Naive thymus-derived CD8-positive, alpha-beta T cell (primary cell): Measurements from ENCODE around the gene HMCES. TPM values are rescaled to one million over a fixed set of nuclear protein-coding genes. Genes with fewer than 3 reads are reported as not detected.

Experiments used
- ATAC-seq, 2 donors: fragments of 150-1000 bp; cut with Tn5 transposase in 1 of 2; sonication (Bioruptor Pico), chemical (Tn5 transposase) in 1 of 2; 1 replicate in 1 of 2; 2 replicates in 1 of 2; pipeline ENCODE4 v1.10.0; 2021; ENCODE audit warnings: mild to moderate bottlenecking in 2 of 2, moderate library complexity in 2 of 2
- POLR2A ChIA-PET: fragments of 350-600 bp; sonication (Branson Sonifier 250); formaldehyde crosslinking; loops from one replicate; lab custom pipeline; 2021; ENCODE audit warnings: antibody characterized with exemption; lab: Charles Lee
- DNase-seq, 10 donors: peaks; one replicate each; pipeline versions ENCODE4 v3.0.0 to v3.0.0-alpha.2; 2020 to 2022
- H3K27ac Mint-ChIP-seq, 10 donors: one replicate each; pipeline ENCODE4 v1.8.0; 2020 to 2022; ENCODE audit warnings: mild to moderate bottlenecking in 10 of 10, mixed read lengths in 10 of 10, moderate library complexity in 4 of 10, inconsistent platforms in 1 of 10
- H3K27me3 Mint-ChIP-seq, 5 donors: one replicate each; pipeline ENCODE4 v1.8.0; 2021 to 2022; ENCODE audit warnings: mixed read lengths in 5 of 5
- H3K36me3 Mint-ChIP-seq, 3 donors: one replicate each; pipeline ENCODE4 v1.8.0; 2020 to 2022; ENCODE audit warnings: mixed read lengths in 3 of 3, mild to moderate bottlenecking in 2 of 3, inconsistent platforms in 1 of 3
- H3K4me1 Mint-ChIP-seq, 4 donors: one replicate each; pipeline ENCODE4 v1.8.0; 2021 to 2022; ENCODE audit warnings: mixed read lengths in 4 of 4
- H3K4me3 Mint-ChIP-seq, 10 donors: one replicate each; pipeline ENCODE4 v1.8.0; 2020 to 2022; ENCODE audit warnings: mild to moderate bottlenecking in 10 of 10, mixed read lengths in 10 of 10, moderate library complexity in 6 of 10, inconsistent platforms in 1 of 10
- H3K9me3 Mint-ChIP-seq, 9 donors: one replicate each; pipeline ENCODE4 v1.8.0; 2020 to 2022; ENCODE audit warnings: mixed read lengths in 9 of 9, mild to moderate bottlenecking in 3 of 9, inconsistent platforms in 1 of 9, moderate library complexity in 1 of 9
- polyA plus RNA-seq, 3 donors: library from polyadenylated mRNA; unstranded; fragments of 300-500 nt; fragmentation: Illumina TruSeq; gene quantifications; one replicate each; pipeline ENCODE4 v1.2.3, GENCODE V29; 2021
- total RNA-seq, 8 experiments: library from RNA in 2 of 8; stranded (reverse) in 2 of 8; gene quantifications; one replicate each; pipeline ENCODE4 v1.2.3 and lab custom pipeline; 2021 to 2026

HMCES gene
- total and polyA plus RNA-seq, 5 experiments from 2014 or later, result 54.5 to 112 (median 82.2) TPM

GRCh38 chr3:129316248-129317013 lies 37.8 kb downstream of the HMCES start:
- POLR2A ChIA-PET, result interaction anchor here (0.5 to 7.5 kb wide), 51 partner anchors 8 to 663 kb away, joined by 3 to 151 read pairs (median 5); partner anchors contain the start of genes ACAD9, CFAP92, CNBP and COPG1
- no peaks in the 10 kb centered on the region for H3K36me3 Mint-ChIP-seq
- peaks cover 21 to 32% (median 31%) of the 10 kb centered on the region in 4 donors for H3K4me1 Mint-ChIP-seq
- H3K27ac Mint-ChIP-seq, result peak overlapping the region; percentile 66 to 96 (median 88)
- H3K27me3 Mint-ChIP-seq, result no peaks in the 10 kb centered on the region
- no peaks in the 10 kb centered on the region for H3K9me3 Mint-ChIP-seq
- peak; percentile 54 to 59 for ATAC-seq
- peak; percentile 75 to 92 (median 88) for DNase-seq
- H3K4me3 Mint-ChIP-seq, result peak overlapping the region; percentile 78 to 97 (median 89)

GRCh38 chr3:129317014-129317771 lies 38.5 kb downstream of the HMCES start:
- Mint-ChIP-seq H3K4me1 (peaks cover 17 to 27% (median 26%) of the 10 kb centered on the region in 4 donors), H3K27me3 (no peaks in the 10 kb centered on the region), H3K36me3 (no peaks in the 10 kb centered on the region), H3K4me3 (peak overlapping the region; percentile 50 to 95 (median 78)), H3K9me3 (no peaks in the 10 kb centered on the region), H3K27ac (peak overlapping the region in 6 of 10 donors; percentile 31 to 84 (median 64))
- DNase-seq (no peak), ATAC-seq (no peak)
- POLR2A ChIA-PET, result interaction anchor here (0.5 to 7.5 kb wide), 36 partner anchors 9 to 663 kb away, joined by 3 to 151 read pairs (median 6); partner anchors contain the start of genes ACAD9, CNBP, COPG1 and EFCAB12

GRCh38 chr3:129317848-129318247 lies 39.2 kb downstream of the HMCES start:
- DNase-seq (no peak), ATAC-seq (no peak)
- H3K4me3 Mint-ChIP-seq, result peak overlapping the region in 2 of 10 donors; percentile 20 to 27
- no peaks in the 10 kb centered on the region for H3K27me3 Mint-ChIP-seq
- H3K27ac Mint-ChIP-seq, result peak overlapping the region in 2 of 10 donors; percentile 48 to 59
- no peaks in the 10 kb centered on the region for H3K36me3 Mint-ChIP-seq
- POLR2A ChIA-PET, result interaction anchor here (0.9 to 7.5 kb wide), 3 partner anchors 39 to 198 kb away, joined by 3 to 151 read pairs (median 65); partner anchors contain the start of genes HMCES and RAB43
- H3K9me3 Mint-ChIP-seq, result no peaks in the 10 kb centered on the region
- H3K4me1 Mint-ChIP-seq, result peaks cover 14 to 21% (median 20%) of the 10 kb centered on the region in 4 donors

GRCh38 chr3:129318921-129319320 lies 40.3 kb downstream of the HMCES start:
- Mint-ChIP-seq H3K27ac (peak overlapping the region in 1 of 10 donors; percentile 52), H3K9me3 (no peaks in the 10 kb centered on the region), H3K27me3 (no peaks in the 10 kb centered on the region), H3K4me3 (peak overlapping the region in 3 of 10 donors; percentile 7 to 78 (median 28)), H3K4me1 (peaks cover 8 to 14% (median 11%) of the 10 kb centered on the region in 4 donors), H3K36me3 (no peaks in the 10 kb centered on the region)
- POLR2A ChIA-PET, result interaction anchor here (0.7 to 4.6 kb wide), 3 partner anchors 42 to 199 kb away, joined by 3 to 65 read pairs (median 4); partner anchors contain the start of genes COPG1 and RAB43
- no peak for ATAC-seq
- DNase-seq, result peak in 1 of 10 donors; percentile 57

- Mint-ChIP-seq H3K4me3 (peak overlapping the region in 1 of 10 donors; percentile 65), H3K27me3 (no peaks in the 10 kb centered on the region), H3K36me3 (no peaks in the 10 kb centered on the region), H3K27ac (no peak overlapping the region), H3K4me1 (peaks cover 0 to 11% (median 5%) of the 10 kb centered on the region in 4 donors), H3K9me3 (no peaks in the 10 kb centered on the region)
- peak in 1 of 10 donors; percentile 38 for DNase-seq
- no peak for ATAC-seq
- POLR2A ChIA-PET, result interaction anchor here (1.1 kb wide), 1 partner anchor 11 kb away, joined by 4 read pairs; no protein-coding TSS in a partner anchor
Observed at GRCh38 chr3:129320261-129320660, 41.6 kb downstream of the HMCES start.

- POLR2A ChIA-PET, result interaction anchor here (1.1 kb wide), 1 partner anchor 11 kb away, joined by 4 read pairs; no protein-coding TSS in a partner anchor
- DNase-seq (peak in 1 of 10 donors; percentile 22), ATAC-seq (no peak)
- H3K27ac Mint-ChIP-seq, result no peak overlapping the region
- no peaks in the 10 kb centered on the region for H3K27me3 Mint-ChIP-seq
- no peaks in the 10 kb centered on the region for H3K9me3 Mint-ChIP-seq
- no peak overlapping the region for H3K4me3 Mint-ChIP-seq
- H3K36me3 Mint-ChIP-seq, result no peaks in the 10 kb centered on the region
- peaks cover 0 to 11% (median 5%) of the 10 kb centered on the region in 4 donors for H3K4me1 Mint-ChIP-seq
Observed at GRCh38 chr3:129320825-129321487, 42.3 kb downstream of the HMCES start.

GRCh38 chr3:129321887-129322286 lies 43.2 kb downstream of the HMCES start:
- H3K4me1 Mint-ChIP-seq, result peaks cover 0 to 8% (median 5%) of the 10 kb centered on the region in 4 donors
- no peaks in the 10 kb centered on the region for H3K36me3 Mint-ChIP-seq
- POLR2A ChIA-PET, result no interaction called here
- no peak overlapping the region for H3K27ac Mint-ChIP-seq
- ATAC-seq (no peak), DNase-seq (peak in 1 of 10 donors; percentile 31)
- no peaks in the 10 kb centered on the region for H3K9me3 Mint-ChIP-seq
- H3K27me3 Mint-ChIP-seq, result no peaks in the 10 kb centered on the region
- H3K4me3 Mint-ChIP-seq, result no peak overlapping the region

- peak in 1 of 10 donors; percentile 56 for DNase-seq
- no peaks in the 10 kb centered on the region for H3K27me3 Mint-ChIP-seq
- peaks cover 0 to 1% (median under 1%) of the 10 kb centered on the region in 4 donors for H3K4me1 Mint-ChIP-seq
- POLR2A ChIA-PET, result interaction anchor here (0.7 kb wide), 1 partner anchor 8 kb away, joined by 3 read pairs; a partner anchor contains a TSS
- no peak for ATAC-seq
- no peak overlapping the region for H3K27ac Mint-ChIP-seq
- H3K4me3 Mint-ChIP-seq, result no peak overlapping the region
- H3K36me3 Mint-ChIP-seq, result no peaks in the 10 kb centered on the region
- no peaks in the 10 kb centered on the region for H3K9me3 Mint-ChIP-seq
Observed at GRCh38 chr3:129323651-129324294, 45.1 kb downstream of the HMCES start.

- POLR2A ChIA-PET, result interaction anchor here (2.5 kb wide), 1 partner anchor 9 kb away, joined by 15 read pairs; a partner anchor contains a TSS
- Mint-ChIP-seq H3K4me3 (no peak overlapping the region), H3K27me3 (no peaks in the 10 kb centered on the region), H3K4me1 (no peaks in the 10 kb centered on the region), H3K27ac (no peak overlapping the region), H3K9me3 (no peaks in the 10 kb centered on the region), H3K36me3 (no peaks in the 10 kb centered on the region)
- no peak for ATAC-seq
- peak in 1 of 10 donors; percentile 54 for DNase-seq
Observed at GRCh38 chr3:129324855-129325254, 46.2 kb downstream of the HMCES start.

- H3K27ac Mint-ChIP-seq, result no peak overlapping the region
- DNase-seq (peak in 1 of 10 donors; percentile 10), ATAC-seq (no peak)
- peaks cover 0 to 2% (median 0%) of the 10 kb centered on the region in 4 donors for H3K4me1 Mint-ChIP-seq
- no peak overlapping the region for H3K4me3 Mint-ChIP-seq
- H3K9me3 Mint-ChIP-seq, result no peaks in the 10 kb centered on the region
- H3K36me3 Mint-ChIP-seq, result no peaks in the 10 kb centered on the region
- no peaks in the 10 kb centered on the region for H3K27me3 Mint-ChIP-seq
- POLR2A ChIA-PET, result interaction anchor here (2.5 kb wide), 1 partner anchor 9 kb away, joined by 15 read pairs; a partner anchor contains a TSS
Observed at GRCh38 chr3:129325383-129325782, 46.7 kb downstream of the HMCES start.

- no peaks in the 10 kb centered on the region for H3K9me3 Mint-ChIP-seq
- H3K4me1 Mint-ChIP-seq, result peaks cover 0 to 7% (median 0%) of the 10 kb centered on the region in 4 donors
- POLR2A ChIA-PET, result interaction anchor here (2.5 kb wide), 1 partner anchor 10 kb away, joined by 15 read pairs; a partner anchor contains a TSS
- H3K4me3 Mint-ChIP-seq, result no peak overlapping the region
- no peak overlapping the region for H3K27ac Mint-ChIP-seq
- H3K36me3 Mint-ChIP-seq, result no peaks in the 10 kb centered on the region
- DNase-seq (no peak), ATAC-seq (no peak)
- no peaks in the 10 kb centered on the region for H3K27me3 Mint-ChIP-seq
Observed at GRCh38 chr3:129326138-129326537, 47.5 kb downstream of the HMCES start.
